SK-N-SH treated with all-trans-retinoic acid at 6 μM for 48 hours (cell line): Measurements from ENCODE around the gene LBX1.

Source experiments
- PPARA ChIP-seq: fragments of 250-450 bp; sonication (Bioruptor Pico); IDR thresholded peaks from 2 replicates; pipeline ENCODE4 v1.5.0; 2020; ENCODE audit warnings: mild to moderate bottlenecking, borderline replicate concordance
- TOX ChIP-seq: fragments of 250-450 bp; sonication (Bioruptor Pico); IDR thresholded peaks from 2 replicates; pipeline ENCODE4 v1.8.0; 2021; ENCODE audit warnings: mild to moderate bottlenecking, moderate library complexity, borderline replicate concordance
- ZC3H10 ChIP-seq: fragments of 250-450 bp; sonication (Bioruptor Pico); IDR thresholded peaks from 2 replicates; pipeline ENCODE4 v1.5.1; 2021; ENCODE audit warnings: mild to moderate bottlenecking, moderate library complexity
- ZNF565 ChIP-seq: fragments of 450-650 bp; formaldehyde crosslinking; conservative IDR thresholded peaks from 2 replicates; pipeline ENCODE4 v1.5.0; 2020; ENCODE audit warnings: low read depth, mild to moderate bottlenecking, moderate library complexity
- ZNF8 ChIP-seq: fragments of 450-650 bp; formaldehyde crosslinking; IDR thresholded peaks from 2 replicates; pipeline ENCODE4 v1.5.0; 2020; ENCODE audit warnings: mild to moderate bottlenecking, moderate library complexity
- TF ChIP-seq, protein P1 (sequence below): fragments of 250-450 bp; sonication (Bioruptor Pico); IDR thresholded peaks from 2 replicates; pipeline ENCODE4 v1.8.0; 2020; ENCODE audit warnings: mild to moderate bottlenecking, moderate library complexity, borderline replicate concordance
- TF ChIP-seq, protein P2 (sequence below): fragments of 250-450 bp; sonication (Bioruptor Pico); IDR thresholded peaks from 2 replicates; pipeline ENCODE4 v1.5.1; 2021; ENCODE audit warnings: mild to moderate bottlenecking, moderate library complexity
- TF ChIP-seq, protein P3 (sequence below): fragments of 250-450 bp; sonication (Bioruptor Pico); IDR thresholded peaks from 2 replicates; pipeline ENCODE4 v1.5.0; 2020; ENCODE audit warnings: mild to moderate bottlenecking, moderate library complexity
- TF ChIP-seq, protein P4 (sequence below): fragments of 250-450 bp; sonication (Bioruptor Pico); IDR thresholded peaks from 2 replicates; pipeline ENCODE4 v1.8.0; 2021; ENCODE audit warnings: low read depth, mild to moderate bottlenecking, moderate library complexity, borderline replicate concordance
- TF ChIP-seq, protein P5 (sequence below): fragments of 250-450 bp; sonication (Bioruptor Pico); IDR thresholded peaks from 2 replicates; pipeline ENCODE4 v1.5.1; 2020; ENCODE audit warnings: low read depth, mild to moderate bottlenecking, moderate library complexity

DNA sequence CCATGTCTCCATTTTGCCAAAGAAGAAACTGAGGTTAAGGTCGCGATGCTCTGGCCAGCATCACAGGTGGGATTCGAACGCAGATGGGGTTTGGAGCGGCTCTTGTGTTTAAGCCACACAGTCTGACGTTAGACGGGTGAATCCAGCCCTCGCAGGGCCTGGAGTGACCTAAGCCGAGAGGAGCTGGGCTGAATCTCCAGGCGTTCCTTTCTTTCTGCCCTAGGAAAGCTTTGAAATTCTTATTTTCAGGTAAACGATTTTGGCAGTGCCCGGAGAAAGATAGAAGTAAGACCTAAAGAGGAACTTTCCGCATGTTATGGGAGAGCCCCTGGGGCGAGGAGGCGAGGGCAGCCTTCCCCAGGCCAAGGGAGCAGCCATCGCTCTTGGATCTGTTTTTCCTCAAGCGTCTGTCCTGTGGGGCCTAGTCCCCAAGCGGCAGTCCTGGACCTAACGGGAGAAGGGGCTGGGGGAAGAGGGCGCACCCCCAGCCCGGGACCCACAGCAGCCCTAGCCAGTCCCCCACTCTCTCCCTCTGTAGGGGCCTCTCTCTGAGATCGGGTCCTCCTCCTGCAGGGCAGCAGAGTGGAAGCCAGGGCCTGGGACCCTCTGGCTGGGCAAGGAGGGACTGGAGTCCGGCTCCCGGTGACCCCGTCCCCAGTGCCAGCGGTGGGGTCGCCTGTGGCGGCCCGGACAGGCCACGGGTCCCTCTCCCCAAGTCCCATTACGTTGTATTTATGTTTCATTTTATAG lies 8.9 kb upstream of the LBX1 start:
- TF ChIP-seq, protein P1, sequence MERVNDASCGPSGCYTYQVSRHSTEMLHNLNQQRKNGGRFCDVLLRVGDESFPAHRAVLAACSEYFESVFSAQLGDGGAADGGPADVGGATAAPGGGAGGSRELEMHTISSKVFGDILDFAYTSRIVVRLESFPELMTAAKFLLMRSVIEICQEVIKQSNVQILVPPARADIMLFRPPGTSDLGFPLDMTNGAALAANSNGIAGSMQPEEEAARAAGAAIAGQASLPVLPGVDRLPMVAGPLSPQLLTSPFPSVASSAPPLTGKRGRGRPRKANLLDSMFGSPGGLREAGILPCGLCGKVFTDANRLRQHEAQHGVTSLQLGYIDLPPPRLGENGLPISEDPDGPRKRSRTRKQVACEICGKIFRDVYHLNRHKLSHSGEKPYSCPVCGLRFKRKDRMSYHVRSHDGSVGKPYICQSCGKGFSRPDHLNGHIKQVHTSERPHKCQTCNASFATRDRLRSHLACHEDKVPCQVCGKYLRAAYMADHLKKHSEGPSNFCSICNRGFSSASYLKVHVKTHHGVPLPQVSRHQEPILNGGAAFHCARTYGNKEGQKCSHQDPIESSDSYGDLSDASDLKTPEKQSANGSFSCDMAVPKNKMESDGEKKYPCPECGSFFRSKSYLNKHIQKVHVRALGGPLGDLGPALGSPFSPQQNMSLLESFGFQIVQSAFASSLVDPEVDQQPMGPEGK = no peak
- TF ChIP-seq, protein P2, sequence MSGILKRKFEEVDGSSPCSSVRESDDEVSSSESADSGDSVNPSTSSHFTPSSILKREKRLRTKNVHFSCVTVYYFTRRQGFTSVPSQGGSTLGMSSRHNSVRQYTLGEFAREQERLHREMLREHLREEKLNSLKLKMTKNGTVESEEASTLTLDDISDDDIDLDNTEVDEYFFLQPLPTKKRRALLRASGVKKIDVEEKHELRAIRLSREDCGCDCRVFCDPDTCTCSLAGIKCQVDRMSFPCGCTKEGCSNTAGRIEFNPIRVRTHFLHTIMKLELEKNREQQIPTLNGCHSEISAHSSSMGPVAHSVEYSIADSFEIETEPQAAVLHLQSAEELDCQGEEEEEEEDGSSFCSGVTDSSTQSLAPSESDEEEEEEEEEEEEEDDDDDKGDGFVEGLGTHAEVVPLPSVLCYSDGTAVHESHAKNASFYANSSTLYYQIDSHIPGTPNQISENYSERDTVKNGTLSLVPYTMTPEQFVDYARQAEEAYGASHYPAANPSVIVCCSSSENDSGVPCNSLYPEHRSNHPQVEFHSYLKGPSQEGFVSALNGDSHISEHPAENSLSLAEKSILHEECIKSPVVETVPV (CRISPR knock-in tag) = no peak
- TF ChIP-seq ZC3H10 = no peak
- TF ChIP-seq, protein P3, sequence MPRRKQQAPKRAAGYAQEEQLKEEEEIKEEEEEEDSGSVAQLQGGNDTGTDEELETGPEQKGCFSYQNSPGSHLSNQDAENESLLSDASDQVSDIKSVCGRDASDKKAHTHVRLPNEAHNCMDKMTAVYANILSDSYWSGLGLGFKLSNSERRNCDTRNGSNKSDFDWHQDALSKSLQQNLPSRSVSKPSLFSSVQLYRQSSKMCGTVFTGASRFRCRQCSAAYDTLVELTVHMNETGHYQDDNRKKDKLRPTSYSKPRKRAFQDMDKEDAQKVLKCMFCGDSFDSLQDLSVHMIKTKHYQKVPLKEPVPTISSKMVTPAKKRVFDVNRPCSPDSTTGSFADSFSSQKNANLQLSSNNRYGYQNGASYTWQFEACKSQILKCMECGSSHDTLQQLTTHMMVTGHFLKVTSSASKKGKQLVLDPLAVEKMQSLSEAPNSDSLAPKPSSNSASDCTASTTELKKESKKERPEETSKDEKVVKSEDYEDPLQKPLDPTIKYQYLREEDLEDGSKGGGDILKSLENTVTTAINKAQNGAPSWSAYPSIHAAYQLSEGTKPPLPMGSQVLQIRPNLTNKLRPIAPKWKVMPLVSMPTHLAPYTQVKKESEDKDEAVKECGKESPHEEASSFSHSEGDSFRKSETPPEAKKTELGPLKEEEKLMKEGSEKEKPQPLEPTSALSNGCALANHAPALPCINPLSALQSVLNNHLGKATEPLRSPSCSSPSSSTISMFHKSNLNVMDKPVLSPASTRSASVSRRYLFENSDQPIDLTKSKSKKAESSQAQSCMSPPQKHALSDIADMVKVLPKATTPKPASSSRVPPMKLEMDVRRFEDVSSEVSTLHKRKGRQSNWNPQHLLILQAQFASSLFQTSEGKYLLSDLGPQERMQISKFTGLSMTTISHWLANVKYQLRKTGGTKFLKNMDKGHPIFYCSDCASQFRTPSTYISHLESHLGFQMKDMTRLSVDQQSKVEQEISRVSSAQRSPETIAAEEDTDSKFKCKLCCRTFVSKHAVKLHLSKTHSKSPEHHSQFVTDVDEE (CRISPR knock-in tag) = no peak
- TF ChIP-seq PPARA (CRISPR knock-in tag) = no peak
- TF ChIP-seq TOX (CRISPR knock-in tag) = no peak
- TF ChIP-seq, protein P4, sequence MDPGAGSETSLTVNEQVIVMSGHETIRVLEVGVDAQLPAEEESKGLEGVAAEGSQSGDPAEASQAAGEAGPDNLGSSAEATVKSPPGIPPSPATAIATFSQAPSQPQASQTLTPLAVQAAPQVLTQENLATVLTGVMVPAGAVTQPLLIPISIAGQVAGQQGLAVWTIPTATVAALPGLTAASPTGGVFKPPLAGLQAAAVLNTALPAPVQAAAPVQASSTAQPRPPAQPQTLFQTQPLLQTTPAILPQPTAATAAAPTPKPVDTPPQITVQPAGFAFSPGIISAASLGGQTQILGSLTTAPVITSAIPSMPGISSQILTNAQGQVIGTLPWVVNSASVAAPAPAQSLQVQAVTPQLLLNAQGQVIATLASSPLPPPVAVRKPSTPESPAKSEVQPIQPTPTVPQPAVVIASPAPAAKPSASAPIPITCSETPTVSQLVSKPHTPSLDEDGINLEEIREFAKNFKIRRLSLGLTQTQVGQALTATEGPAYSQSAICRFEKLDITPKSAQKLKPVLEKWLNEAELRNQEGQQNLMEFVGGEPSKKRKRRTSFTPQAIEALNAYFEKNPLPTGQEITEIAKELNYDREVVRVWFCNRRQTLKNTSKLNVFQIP (CRISPR knock-in tag) = no peak
- TF ChIP-seq ZNF8 = no peak
- TF ChIP-seq, protein P5, sequence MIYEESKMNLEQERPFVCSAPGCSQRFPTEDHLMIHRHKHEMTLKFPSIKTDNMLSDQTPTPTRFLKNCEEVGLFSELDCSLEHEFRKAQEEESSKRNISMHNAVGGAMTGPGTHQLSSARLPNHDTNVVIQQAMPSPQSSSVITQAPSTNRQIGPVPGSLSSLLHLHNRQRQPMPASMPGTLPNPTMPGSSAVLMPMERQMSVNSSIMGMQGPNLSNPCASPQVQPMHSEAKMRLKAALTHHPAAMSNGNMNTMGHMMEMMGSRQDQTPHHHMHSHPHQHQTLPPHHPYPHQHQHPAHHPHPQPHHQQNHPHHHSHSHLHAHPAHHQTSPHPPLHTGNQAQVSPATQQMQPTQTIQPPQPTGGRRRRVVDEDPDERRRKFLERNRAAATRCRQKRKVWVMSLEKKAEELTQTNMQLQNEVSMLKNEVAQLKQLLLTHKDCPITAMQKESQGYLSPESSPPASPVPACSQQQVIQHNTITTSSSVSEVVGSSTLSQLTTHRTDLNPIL (CRISPR knock-in tag) = no peak
- no peak for TF ChIP-seq ZNF565 (CRISPR knock-in tag)
